H1 (cell line): ENCODE results near the gene NT5DC1. TPM values are rescaled to one million over a fixed set of nuclear protein-coding genes. Genes with fewer than 3 reads are reported as not detected.

Experiments used
- CTCF ChIA-PET: fragments of 300-600 bp; sonication (Branson Sonifier 250); formaldehyde crosslinking; loops from one replicate; lab custom pipeline; 2021; ENCODE audit not compliant: partially characterized antibody; lab: Charles Lee
- POLR2A ChIA-PET: fragments of 300-600 bp; sonication (Branson Sonifier 250); formaldehyde crosslinking; loops from one replicate; lab custom pipeline; 2021; ENCODE audit warnings: inconsistent platforms; ENCODE audit not compliant: partially characterized antibody; lab: Charles Lee
- DNase-seq, 2 experiments: peaks; one replicate each; pipeline versions ENCODE4 v3.0.0 to v3.0.0-alpha.2; 2010 to 2022; ENCODE audit warnings: low spot score in 2 of 2, low read depth in 1 of 2, mixed read lengths in 1 of 2
- FAIRE-seq: peaks from 2 replicates; lab custom pipeline; 2011; peaks lifted over from hg19 to GRCh38; lab: Jason Lieb, UNC
- H2AFZ ChIP-seq: 2 replicates; pipeline ENCODE4 v1.8.1; 2012; ENCODE audit warnings: low read length, inconsistent platforms
- H2AK5ac ChIP-seq: 2 replicates; pipeline ENCODE4 v1.6.1; 2013; ENCODE audit warnings: low read depth, low read length
- H2BK120ac ChIP-seq: replicated peaks from 2 replicates; pipeline ENCODE3; 2013; ENCODE audit warnings: low read depth, low read length, inconsistent platforms
- H2BK12ac ChIP-seq: 2 replicates; pipeline ENCODE4 v1.6.1; 2013; ENCODE audit warnings: low read depth, low read length
- H2BK15ac ChIP-seq: 2 replicates; pipeline ENCODE4 v1.6.1; 2013; ENCODE audit warnings: low read length
- H2BK20ac ChIP-seq: 2 replicates; pipeline ENCODE4 v1.6.1; 2013; ENCODE audit warnings: low read length
- H2BK5ac ChIP-seq: 2 replicates; pipeline ENCODE4 v1.6.1; 2013; ENCODE audit warnings: low read depth, low read length
- H3K14ac ChIP-seq: 2 replicates; pipeline ENCODE4 v1.6.1; 2013; ENCODE audit warnings: inconsistent platforms; ENCODE audit not compliant: insufficient read length
- H3K18ac ChIP-seq: 2 replicates; pipeline ENCODE4 v1.6.1; 2013; ENCODE audit warnings: low read length; ENCODE audit errors: extremely low read depth
- H3K23ac ChIP-seq: 2 replicates; pipeline ENCODE4 v1.6.1; 2013; ENCODE audit warnings: inconsistent platforms; ENCODE audit not compliant: insufficient read length
- H3K23me2 ChIP-seq: 2 replicates; pipeline ENCODE4 v1.6.1; 2013; ENCODE audit warnings: low read depth, low read length
- H3K27ac ChIP-seq: 2 replicates; pipeline ENCODE4 v1.6.1; 2011; ENCODE audit warnings: low read depth, low read length, inconsistent platforms
- H3K27me3 ChIP-seq, 4 experiments: replicated peaks in 1 of 4; 1 replicate in 1 of 4; 2 replicates in 3 of 4; pipeline versions ENCODE4 v1.6.1 to v1.8.1; 2011 to 2013; ENCODE audit warnings: low read length in 3 of 4, mild to moderate bottlenecking in 3 of 4, inconsistent platforms in 2 of 4, mixed read lengths in 2 of 4, moderate library complexity in 1 of 4; ENCODE audit not compliant: control insufficient read depth in 3 of 4, insufficient read depth in 3 of 4; ENCODE audit errors: extremely low read depth in 1 of 4
- H3K36me3 ChIP-seq, 4 experiments: 2 replicates each; pipeline versions ENCODE4 v1.6.1 to v1.8.1; 2011 to 2013; ENCODE audit warnings: mild to moderate bottlenecking in 4 of 4, low read length in 3 of 4, moderate library complexity in 2 of 4, control low read depth in 1 of 4, inconsistent platforms in 1 of 4; ENCODE audit not compliant: insufficient read depth in 4 of 4, control insufficient read depth in 2 of 4
- H3K4ac ChIP-seq: replicated peaks from 2 replicates; pipeline ENCODE3; 2013; ENCODE audit warnings: low read length, low read depth, mixed read lengths, inconsistent platforms; ENCODE audit not compliant: insufficient read length
- H3K4me1 ChIP-seq, 4 experiments: replicated peaks in 1 of 4; 1 replicate in 1 of 4; 2 replicates in 3 of 4; pipeline versions ENCODE4 v1.6.1 to v1.8.1; 2011 to 2013; ENCODE audit warnings: low read length in 3 of 4, inconsistent platforms in 2 of 4, mixed read lengths in 1 of 4; ENCODE audit not compliant: insufficient read depth in 4 of 4, control insufficient read depth in 3 of 4
- H3K4me2 ChIP-seq, 2 experiments: 2 replicates each; pipeline versions ENCODE4 v1.6.1 to v1.8.1; 2011 to 2013; ENCODE audit warnings: low read depth in 2 of 2, low read length in 2 of 2, control low read depth in 1 of 2, inconsistent platforms in 1 of 2, mild to moderate bottlenecking in 1 of 2; ENCODE audit not compliant: insufficient read depth in 1 of 2
- H3K4me3 ChIP-seq, 4 experiments: fragments of 200-600, 300-600 bp in 1 of 4; sonication (generic), shearing (Covaris generic), sonication (Bioruptor Twin) in 1 of 4; 2 replicates each; pipeline versions ENCODE4 v1.5.1 to v1.8.1; 2011 to 2016; ENCODE audit warnings: low read length in 4 of 4, low read depth in 3 of 4, control low read depth in 2 of 4, inconsistent platforms in 2 of 4, mild to moderate bottlenecking in 2 of 4, mixed read lengths in 1 of 4, moderate library complexity in 1 of 4; ENCODE audit not compliant: insufficient read depth in 2 of 4; ENCODE audit errors: extremely low read depth in 1 of 4
- H3K56ac ChIP-seq: replicated peaks from 2 replicates; pipeline ENCODE3; 2013; ENCODE audit warnings: low read depth, mild to moderate bottlenecking, mixed read lengths, low read length, inconsistent platforms; ENCODE audit not compliant: insufficient read length
- H3K79me1 ChIP-seq: 2 replicates; pipeline ENCODE4 v1.6.1; 2013; ENCODE audit warnings: low read depth, low read length, control low read depth
- H3K79me2 ChIP-seq, 2 experiments: 2 replicates each; pipeline versions ENCODE4 v1.6.1 to v1.8.1; 2012 to 2013; ENCODE audit warnings: low read length in 2 of 2, mild to moderate bottlenecking in 2 of 2, inconsistent platforms in 1 of 2; ENCODE audit not compliant: insufficient read depth in 2 of 2, control insufficient read depth in 1 of 2
- H3K9ac ChIP-seq, 4 experiments: replicated peaks in 1 of 4; 1 replicate in 1 of 4; 2 replicates in 3 of 4; pipeline versions ENCODE4 v1.6.1 to v1.8.1; 2011 to 2013; ENCODE audit warnings: low read depth in 3 of 4, low read length in 3 of 4, control low read depth in 2 of 4, mild to moderate bottlenecking in 2 of 4, moderate library complexity in 2 of 4, inconsistent platforms in 1 of 4; ENCODE audit errors: extremely low read depth in 1 of 4
- H3K9me3 ChIP-seq, 2 experiments: 2 replicates each; pipeline versions ENCODE4 v1.6.1 to v1.8.1; 2012 to 2013; ENCODE audit warnings: mild to moderate bottlenecking in 2 of 2, moderate library complexity in 2 of 2, control low read depth in 1 of 2, inconsistent platforms in 1 of 2, low read depth in 1 of 2, low read length in 1 of 2, mixed read lengths in 1 of 2; ENCODE audit not compliant: insufficient read depth in 2 of 2
- H4K20me1 ChIP-seq, 2 experiments: replicated peaks in 1 of 2; 2 replicates each; pipeline versions ENCODE3 to v1.8.1; 2011 to 2013; ENCODE audit warnings: inconsistent platforms in 2 of 2, low read length in 2 of 2, mild to moderate bottlenecking in 1 of 2; ENCODE audit not compliant: insufficient read depth in 2 of 2, control insufficient read depth in 1 of 2
- H4K5ac ChIP-seq: 2 replicates; pipeline ENCODE4 v1.6.1; 2013; ENCODE audit warnings: low read length, low read depth, mixed read lengths, inconsistent platforms; ENCODE audit not compliant: insufficient read length
- H4K8ac ChIP-seq: 2 replicates; pipeline ENCODE4 v1.8.0; 2013; ENCODE audit warnings: mild to moderate bottlenecking, moderate library complexity, low read length, inconsistent platforms; ENCODE audit not compliant: insufficient read depth; ENCODE audit errors: extremely low read depth
- H4K91ac ChIP-seq: replicated peaks from 2 replicates; pipeline ENCODE3; 2013; ENCODE audit warnings: low read length, mixed read lengths, inconsistent platforms; ENCODE audit not compliant: insufficient read length
- CBX5 ChIP-seq: fragments of 300-800, 300-1000 bp; sonication (generic); IDR thresholded peaks from 2 replicates; pipeline ENCODE4 v1.7.1; 2016; ENCODE audit warnings: antibody characterized with exemption, low read length, low read depth
- RNF2 ChIP-seq: fragments of 200-900, 300-1000 bp; sonication (generic); IDR thresholded peaks from 2 replicates; pipeline ENCODE4 v1.7.1; 2016; ENCODE audit warnings: borderline replicate concordance, low read depth, mild to moderate bottlenecking, antibody characterized with exemption, low read length; ENCODE audit not compliant: poor library complexity, severe bottlenecking; ENCODE audit errors: missing control alignments
- RXRA ChIP-seq: IDR thresholded peaks from 2 replicates; pipeline ENCODE4 v1.6.1; 2011; ENCODE audit warnings: low read depth, mild to moderate bottlenecking, low read length, moderate library complexity; ENCODE audit not compliant: insufficient read depth
- SP1 ChIP-seq: IDR thresholded peaks from 2 replicates; pipeline ENCODE4 v1.6.1; 2011; ENCODE audit warnings: low read depth, low read length
- SUZ12 ChIP-seq: fragments of 200-600 bp; sonication (generic); IDR thresholded peaks from 2 replicates; pipeline ENCODE4 v1.6.1; 2012; ENCODE audit warnings: mild to moderate bottlenecking, inconsistent platforms, low read length, moderate library complexity, mixed read lengths
- WGBS, 2 experiments: shearing (Covaris generic) in 1 of 2; methylation state at CpG; one replicate each; pipeline versions ENCODE4 v1.1.6 to v1.1.7; 2013 to 2015; ENCODE audit warnings: low lambda C conversion rate in 2 of 2, mixed read lengths in 2 of 2, inconsistent platforms in 1 of 2, low coverage in 1 of 2, missing lambda C conversion rate in 1 of 2; ENCODE audit not compliant: insufficient replicate concordance in 2 of 2, insufficient coverage in 1 of 2, insufficient read length in 1 of 2; ENCODE audit errors: extremely low coverage in 1 of 2, missing lambda C conversion rate in 1 of 2; 5-methylcytosine and 5-hydroxymethylcytosine counted together
- polyA plus RNA-seq, 7 experiments: library from polyadenylated mRNA; depleted of rRNA in 3 of 7; stranded (reverse) in 5 of 7; unstranded in 2 of 7; fragments of >200 nt in 5 of 7; fragments of 200-250 nt in 2 of 7; gene quantifications; 1 replicate in 5 of 7; 2 replicates in 1 of 7; 4 replicates in 1 of 7; pipeline versions ENCODE4 v1.2.1 to v1.2.3, GENCODE V29; 2011 to 2013; ENCODE audit warnings: missing spikeins in 2 of 7, mixed read lengths in 2 of 7
- total RNA-seq: library from RNA; stranded (reverse); fragmentation: NEBNext Ultra II Directional; extraction: Animal tissue kit (Norgen Biotek cat#: 25700); gene quantifications from 2 replicates; pipeline ENCODE4 v1.2.1, GENCODE V29; 2021

Gene NT5DC1
- total and polyA plus RNA-seq, 2 of the 8 experiments (the other 6 are each of a cell fraction or from before 2014, with no cell fraction given), result 25.3 to 72.7 TPM

- Histone ChIP-seq H2AK5ac (no peak overlapping the region), H3K23ac (no peak overlapping the region), H2BK5ac (no peak overlapping the region), H3K27ac (no peak overlapping the region), H2AFZ (no peak overlapping the region), H3K4me2 (no peak overlapping the region), H3K4me1 (peaks cover 0 to 8% (median 5%) of the 10 kb centered on the region in 4 experiments; a peak in 2 of 7 replicates), H3K36me3 (no peaks in the 10 kb centered on the region; a peak in 1 of 8 replicates), H3K14ac (no peak overlapping the region), H3K9ac (no peak overlapping the region), H2BK15ac (no peak overlapping the region), H2BK20ac (no peak overlapping the region), H2BK120ac (no peak overlapping the region), H3K9me3 (no peaks in the 10 kb centered on the region), H4K8ac (no peak overlapping the region), H3K79me1 (no peaks in the 10 kb centered on the region), H3K4me3 (no peak overlapping the region), H2BK12ac (no peak overlapping the region), H3K27me3 (no peaks in the 10 kb centered on the region), H3K23me2 (no peaks in the 10 kb centered on the region), H4K20me1 (peaks cover 0 to 1% of the 10 kb centered on the region in 2 experiments), H3K56ac (no peak overlapping the region), H3K18ac (no peak overlapping the region), H4K5ac (no peak overlapping the region), H3K4ac (no peak overlapping the region), H4K91ac (no peak overlapping the region), H3K79me2 (no peaks in the 10 kb centered on the region)
- ChIA-PET CTCF (interaction anchor here (0.9 to 2.1 kb wide), 4 partner anchors 12 to 76 kb away, joined by 4 to 6 read pairs (median 6); partner anchors contain the start of gene FRK), POLR2A (interaction anchor here (1.1 to 1.5 kb wide), 2 partner anchors 11 to 30 kb away, joined by 3 to 4 read pairs; no protein-coding TSS in a partner anchor)
- FAIRE-seq (no peak), DNase-seq (no peak)
- TF ChIP-seq SUZ12 (no peak), RXRA (no peak), CBX5 (no peak), SP1 (no peak), RNF2 (no peak)
- 96% methylated on average over 5 of the region's 5 CpGs; no CpG with 5 or more reads in 1 of the 2 experiments for WGBS, 2 experiments
These were observed 36.3 kb downstream of the NT5DC1 start for GRCh38 chr6:116136933-116137340.
